Spleen (tissue), 11 donors: Measurements from ENCODE around the gene KIF5C. TPM values are rescaled to one million over a fixed set of nuclear protein-coding genes. Genes with fewer than 3 reads are reported as not detected.

ENCODE experiments used
- DNase-seq: peaks from one replicate; pipeline ENCODE4 v3.0.0-alpha.2; 2020
- H3K27ac ChIP-seq, 8 donors: fragments of 200-600 bp; sonication (generic) in 7 of 8; 1 replicate in 4 of 8; 2 replicates in 4 of 8; pipeline versions ENCODE4 v1.5.0 to v1.8.0; 2016 to 2021; ENCODE audit warnings: inconsistent platforms in 4 of 8, mild to moderate bottlenecking in 4 of 8, moderate library complexity in 1 of 8
- H3K27me3 ChIP-seq, 7 donors: fragments of 200-600 bp; sonication (generic) in 6 of 7; replicated peaks in 1 of 7; 1 replicate in 4 of 7; 2 replicates in 3 of 7; pipeline versions ENCODE4 v1.5.0 to v1.8.0; 2016 to 2021; ENCODE audit warnings: inconsistent platforms in 3 of 7, mild to moderate bottlenecking in 1 of 7
- H3K36me3 ChIP-seq, 6 donors: fragments of 200-600 bp; sonication (generic) in 5 of 6; 1 replicate in 4 of 6; 2 replicates in 2 of 6; pipeline versions ENCODE4 v1.5.0 to v1.8.0; 2016 to 2021; ENCODE audit warnings: inconsistent platforms in 2 of 6
- H3K4me1 ChIP-seq, 6 donors: fragments of 200-600 bp; sonication (generic) in 5 of 6; 1 replicate in 3 of 6; 2 replicates in 3 of 6; pipeline versions ENCODE4 v1.5.0 to v1.8.0; 2016 to 2021; ENCODE audit warnings: inconsistent platforms in 3 of 6
- H3K4me3 ChIP-seq, 8 donors: fragments of 200-600 bp; sonication (generic) in 7 of 8; 1 replicate in 4 of 8; 2 replicates in 4 of 8; pipeline versions ENCODE4 v1.5.0 to v1.8.0; 2016 to 2021; ENCODE audit warnings: inconsistent platforms in 4 of 8, mild to moderate bottlenecking in 4 of 8, moderate library complexity in 2 of 8
- H3K9me3 ChIP-seq, 8 donors: fragments of 200-600 bp; sonication (generic) in 7 of 8; 1 replicate in 4 of 8; 2 replicates in 4 of 8; pipeline versions ENCODE4 v1.5.0 to v1.8.0; 2016 to 2021; ENCODE audit warnings: inconsistent platforms in 4 of 8
- POLR2A ChIP-seq, 3 donors: fragments of 450-650 bp; IDR thresholded peaks; one replicate each; pipeline ENCODE4 v1.5.1; 2017; ENCODE audit warnings: antibody characterized with exemption in 3 of 3, mild to moderate bottlenecking in 1 of 3
- POLR2AphosphoS5 ChIP-seq, 3 donors: sonication (generic); formaldehyde crosslinking; IDR thresholded peaks; one replicate each; pipeline ENCODE4 v1.5.1; 2017; ENCODE audit warnings: antibody characterized with exemption in 3 of 3
- WGBS, 5 donors: extraction: QIAGEN DNeasy Blood & Tissue Kit in 3 of 5; methylation state at CpG; one replicate each; pipeline versions ENCODE4 v1.1.5 to v1.1.7; 2013 to 2018; 5-methylcytosine and 5-hydroxymethylcytosine counted together
- intact Hi-C: fragments of 100-400 bp; cut with DNase I; formaldehyde crosslinking; loops from one replicate; pipeline ENCODE4 v1.15.0; 2023; ENCODE audit warnings: low total_unique reads
- polyA plus RNA-seq, 3 donors: library from polyadenylated mRNA; stranded (reverse); fragments of 200-250 nt; gene quantifications; one replicate each; pipeline ENCODE4 v1.2.1, GENCODE V29; 2013
- total RNA-seq, 7 donors: library from RNA; depleted of rRNA in 3 of 7; stranded (reverse); fragments of >200 nt in 3 of 7; fragmentation: NEBNext Ultra II Directional in 4 of 7; extraction: Animal tissue kit (Norgen Biotek cat#: 25700) in 4 of 7; gene quantifications; one replicate each; pipeline versions ENCODE4 v1.1.0 to v1.2.1, GENCODE V29; 2016 to 2021
- TF ChIP-seq, protein P1 (sequence below), 11 experiments: fragments of 200-600 bp in 7 of 11; fragments of 450-650 bp in 4 of 11; sonication (generic) in 4 of 11; IDR thresholded peaks in 8 of 11; conservative IDR thresholded peaks in 3 of 11; 1 replicate in 7 of 11; 2 replicates in 4 of 11; pipeline versions ENCODE4 v1.4.0 to v1.8.0; 2016 to 2021; ENCODE audit warnings: antibody characterized with exemption in 11 of 11, inconsistent platforms in 4 of 11, mild to moderate bottlenecking in 1 of 11
- donor health status: healthy with polysubstance abuse.
- donor health status: DM: no; HTN: no; CAD: no; lungs with moderate emphysema.
- donor health status: DM: no; HTN: no; CAD: no.
- donor health status: Bipolar disorder and iron deficiency.
- donor health status: healthy.
- donor health status: DM: no; HTN: no; CAD: no.
- donor health status: DM: yes; HTN: yes; CAD: no.

The KIF5C gene
- total and polyA plus RNA-seq, 10 donors = 0.61 to 8.3 (median 4.3) TPM

DNA sequence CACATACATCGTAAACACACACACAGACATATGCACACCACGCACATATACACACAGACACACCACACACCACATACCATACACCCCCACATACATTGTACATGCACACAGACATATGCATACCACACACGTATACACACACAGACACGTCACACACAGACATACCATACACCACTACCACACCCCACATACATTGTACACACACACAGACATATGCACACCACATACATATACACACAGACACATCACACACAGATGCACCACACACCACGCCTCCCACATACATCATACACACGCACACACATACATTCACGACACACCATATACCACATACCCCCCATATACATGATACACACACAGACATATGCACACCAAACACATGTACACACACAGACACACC, 58.4 kb downstream of the KIF5C start:
- TF ChIP-seq, protein P1, sequence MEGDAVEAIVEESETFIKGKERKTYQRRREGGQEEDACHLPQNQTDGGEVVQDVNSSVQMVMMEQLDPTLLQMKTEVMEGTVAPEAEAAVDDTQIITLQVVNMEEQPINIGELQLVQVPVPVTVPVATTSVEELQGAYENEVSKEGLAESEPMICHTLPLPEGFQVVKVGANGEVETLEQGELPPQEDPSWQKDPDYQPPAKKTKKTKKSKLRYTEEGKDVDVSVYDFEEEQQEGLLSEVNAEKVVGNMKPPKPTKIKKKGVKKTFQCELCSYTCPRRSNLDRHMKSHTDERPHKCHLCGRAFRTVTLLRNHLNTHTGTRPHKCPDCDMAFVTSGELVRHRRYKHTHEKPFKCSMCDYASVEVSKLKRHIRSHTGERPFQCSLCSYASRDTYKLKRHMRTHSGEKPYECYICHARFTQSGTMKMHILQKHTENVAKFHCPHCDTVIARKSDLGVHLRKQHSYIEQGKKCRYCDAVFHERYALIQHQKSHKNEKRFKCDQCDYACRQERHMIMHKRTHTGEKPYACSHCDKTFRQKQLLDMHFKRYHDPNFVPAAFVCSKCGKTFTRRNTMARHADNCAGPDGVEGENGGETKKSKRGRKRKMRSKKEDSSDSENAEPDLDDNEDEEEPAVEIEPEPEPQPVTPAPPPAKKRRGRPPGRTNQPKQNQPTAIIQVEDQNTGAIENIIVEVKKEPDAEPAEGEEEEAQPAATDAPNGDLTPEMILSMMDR (IDR thresholded peaks at IDR 0.05 in 8 of 11, conservative IDR thresholded peaks at IDR 0.05 in 3 of 11) = no peak
- TF ChIP-seq POLR2A (IDR thresholded peaks at IDR 0.05) (no peak), POLR2AphosphoS5 (IDR thresholded peaks at IDR 0.05) (no peak)
- Histone ChIP-seq H3K9me3 (no peaks in the 10 kb centered on the region), H3K4me1 (no peaks in the 10 kb centered on the region), H3K27me3 (no peaks in the 10 kb centered on the region), H3K36me3 (no peaks in the 10 kb centered on the region), H3K27ac (no peak overlapping the region), H3K4me3 (no peak overlapping the region)
- intact Hi-C loops = no loop called here
- 95 to 99% (median 97%) methylated on average over 7 of the region's 7 CpGs for WGBS, 5 donors
- DNase-seq = no peak

DNA sequence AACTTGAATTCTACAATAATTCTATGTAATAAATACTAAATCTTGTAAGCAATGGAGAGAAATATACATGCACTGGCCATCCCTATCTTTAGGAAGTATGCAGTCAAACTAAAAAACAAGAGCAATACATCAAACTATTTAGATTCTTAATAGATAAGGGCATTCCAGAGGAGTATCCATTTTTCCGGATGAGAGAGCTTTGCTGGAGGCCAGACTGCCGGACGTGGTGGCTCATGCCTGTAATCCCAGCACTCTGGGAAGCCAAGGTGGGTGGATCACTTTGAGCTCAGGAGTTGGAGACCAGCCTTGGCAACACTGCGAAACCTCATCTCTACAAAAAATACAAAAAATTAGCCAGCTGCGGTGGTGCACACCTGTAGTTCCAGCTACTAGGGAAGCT, 60.8 kb downstream of the KIF5C start:
- no peaks in the 10 kb centered on the region for H3K4me1 ChIP-seq
- H3K27me3 ChIP-seq = no peaks in the 10 kb centered on the region
- H3K9me3 ChIP-seq = no peaks in the 10 kb centered on the region
- TF ChIP-seq POLR2A (IDR thresholded peaks at IDR 0.05) (no peak), POLR2AphosphoS5 (IDR thresholded peaks at IDR 0.05) (no peak)
- TF ChIP-seq, protein P1 (IDR thresholded peaks at IDR 0.05 in 8 of 11, conservative IDR thresholded peaks at IDR 0.05 in 3 of 11) = no peak
- whole genome bisulfite sequencing, 5 donors = 76 to 97% (median 84%) methylated on average over 5 of the region's 5 CpGs
- no peaks in the 10 kb centered on the region for H3K36me3 ChIP-seq
- no peak overlapping the region for H3K27ac ChIP-seq
- DNase-seq = no peak
- intact Hi-C loops = no loop called here
- no peak overlapping the region for H3K4me3 ChIP-seq

DNA sequence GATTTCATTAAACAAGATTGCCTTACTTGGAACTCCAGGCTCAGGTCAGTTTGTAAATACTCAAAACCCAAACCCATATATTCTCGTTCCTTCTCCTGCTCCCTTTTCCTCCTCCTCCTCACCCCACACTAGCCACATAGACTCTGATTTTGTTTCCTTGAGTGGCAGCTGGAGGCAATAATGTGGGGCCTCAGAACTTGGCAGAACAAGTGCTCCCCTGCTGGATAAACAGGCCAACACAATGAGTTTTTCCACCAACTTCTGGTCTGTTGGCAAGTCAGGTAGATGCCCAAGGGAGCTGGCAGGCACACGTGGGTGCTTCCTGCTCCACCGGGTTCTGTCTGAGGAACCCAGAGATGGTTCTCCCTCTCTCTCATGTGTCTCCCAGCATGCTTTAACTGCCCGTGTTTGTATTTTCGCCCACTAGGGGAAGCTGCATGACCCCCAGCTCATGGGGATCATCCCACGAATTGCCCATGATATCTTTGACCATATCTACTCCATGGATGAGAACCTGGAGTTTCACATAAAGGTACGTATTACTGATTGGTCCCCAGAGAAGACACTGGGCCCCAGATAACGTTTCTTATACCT, 61.9 kb downstream of the KIF5C start:
- WGBS, 5 donors = 64 to 78% (median 73%) methylated on average over 8 of the region's 8 CpGs
- DNase-seq = no peak
- TF ChIP-seq POLR2AphosphoS5 (IDR thresholded peaks at IDR 0.05) (no peak), POLR2A (IDR thresholded peaks at IDR 0.05) (no peak)
- TF ChIP-seq, protein P1 (IDR thresholded peaks at IDR 0.05 in 8 of 11, conservative IDR thresholded peaks at IDR 0.05 in 3 of 11) = no peak

DNA sequence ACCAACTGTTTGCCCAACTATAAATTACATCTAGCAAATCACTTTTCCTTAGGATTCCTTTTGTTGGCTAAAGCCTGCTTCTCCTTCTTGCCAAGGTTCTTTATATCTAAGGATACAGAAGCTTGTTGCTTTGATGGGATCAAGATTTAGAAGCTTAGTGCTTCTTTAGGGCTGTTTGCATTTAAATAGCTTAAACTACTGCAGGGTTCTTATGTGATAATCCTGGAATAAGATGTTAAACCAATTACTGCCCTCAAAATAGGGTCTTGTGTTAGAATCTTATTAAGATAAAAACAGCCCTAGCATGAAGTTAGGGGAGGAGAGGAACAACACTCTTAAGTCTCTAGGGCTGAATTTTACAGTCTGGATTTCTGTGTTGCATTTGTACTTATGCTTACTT, 64.2 kb downstream of the KIF5C start:
- Histone ChIP-seq H3K4me3 (no peak overlapping the region), H3K36me3 (no peaks in the 10 kb centered on the region), H3K27me3 (no peaks in the 10 kb centered on the region), H3K27ac (no peak overlapping the region), H3K9me3 (no peaks in the 10 kb centered on the region), H3K4me1 (no peaks in the 10 kb centered on the region)
- intact Hi-C loops = no loop called here
- no peak for TF ChIP-seq POLR2AphosphoS5 (IDR thresholded peaks at IDR 0.05)
- TF ChIP-seq POLR2A (IDR thresholded peaks at IDR 0.05) = no peak
- TF ChIP-seq, protein P1 (IDR thresholded peaks at IDR 0.05 in 8 of 11, conservative IDR thresholded peaks at IDR 0.05 in 3 of 11) = no peak
- DNase-seq = no peak

More for the DNA sequence above, 61.9 kb downstream of the KIF5C start:
- H3K27me3 ChIP-seq = no peaks in the 10 kb centered on the region
- no peaks in the 10 kb centered on the region for H3K36me3 ChIP-seq
- intact Hi-C loops = no loop called here
- H3K4me3 ChIP-seq = no peak overlapping the region
- H3K9me3 ChIP-seq = no peaks in the 10 kb centered on the region
- H3K4me1 ChIP-seq = no peaks in the 10 kb centered on the region
- H3K27ac ChIP-seq = no peak overlapping the region
